Thoracic aorta (tissue), 2 donors: Measurements from ENCODE around the gene NAV2. TPM values are rescaled to one million over a fixed set of nuclear protein-coding genes. Genes with fewer than 3 reads are reported as not detected.

Source experiments
- ATAC-seq: fragments of 150-250 bp; one replicate; pipeline ENCODE4 v1.8.0; 2017; ENCODE audit warnings: low read depth; ENCODE audit not compliant: insufficient number of reproducible peaks, low FRiP score
- DNase-seq: peaks from one replicate; pipeline ENCODE4 v3.0.0-alpha.2; 2020; ENCODE audit warnings: low spot score
- H3K27ac ChIP-seq, 2 donors: fragments of 200-600 bp; sonication (generic); 1 replicate in 1 of 2; 2 replicates in 1 of 2; pipeline ENCODE4 v1.5.1; 2016; ENCODE audit warnings: mild to moderate bottlenecking in 2 of 2, moderate library complexity in 2 of 2
- H3K27me3 ChIP-seq: fragments of 200-600 bp; sonication (generic); replicated peaks from 2 replicates; pipeline ENCODE4 v1.6.0; 2016; ENCODE audit warnings: mild to moderate bottlenecking; ENCODE audit not compliant: insufficient read depth
- H3K36me3 ChIP-seq: fragments of 200-600 bp; sonication (generic); one replicate; pipeline ENCODE4 v1.5.1; 2016
- H3K4me1 ChIP-seq, 2 donors: fragments of 200-600 bp; sonication (generic); 1 replicate in 1 of 2; 2 replicates in 1 of 2; pipeline versions ENCODE4 v1.5.1 to v1.6.0; 2016; ENCODE audit warnings: low read depth in 2 of 2, mild to moderate bottlenecking in 1 of 2; ENCODE audit not compliant: control insufficient read depth in 1 of 2
- H3K4me3 ChIP-seq: fragments of 200-600 bp; sonication (generic); 2 replicates; pipeline ENCODE4 v1.5.1; 2016; ENCODE audit warnings: mild to moderate bottlenecking
- H3K9me3 ChIP-seq: fragments of 200-600 bp; sonication (generic); 2 replicates; pipeline ENCODE4 v1.5.1; 2016
- total RNA-seq, 2 donors: library from RNA; depleted of rRNA; stranded (reverse); fragments of >200 nt; gene quantifications; one replicate each; pipeline versions ENCODE4 v1.1.0 to v1.2.3, GENCODE V29; 2016
- TF ChIP-seq, protein P1 (sequence below): fragments of 200-600 bp; sonication (generic); IDR thresholded peaks from one replicate; pipeline ENCODE4 v1.5.1; 2019; ENCODE audit warnings: antibody characterized with exemption

NAV2 gene
- total RNA-seq, 2 donors from 2014 or later, result 125 to 230 TPM

DNA sequence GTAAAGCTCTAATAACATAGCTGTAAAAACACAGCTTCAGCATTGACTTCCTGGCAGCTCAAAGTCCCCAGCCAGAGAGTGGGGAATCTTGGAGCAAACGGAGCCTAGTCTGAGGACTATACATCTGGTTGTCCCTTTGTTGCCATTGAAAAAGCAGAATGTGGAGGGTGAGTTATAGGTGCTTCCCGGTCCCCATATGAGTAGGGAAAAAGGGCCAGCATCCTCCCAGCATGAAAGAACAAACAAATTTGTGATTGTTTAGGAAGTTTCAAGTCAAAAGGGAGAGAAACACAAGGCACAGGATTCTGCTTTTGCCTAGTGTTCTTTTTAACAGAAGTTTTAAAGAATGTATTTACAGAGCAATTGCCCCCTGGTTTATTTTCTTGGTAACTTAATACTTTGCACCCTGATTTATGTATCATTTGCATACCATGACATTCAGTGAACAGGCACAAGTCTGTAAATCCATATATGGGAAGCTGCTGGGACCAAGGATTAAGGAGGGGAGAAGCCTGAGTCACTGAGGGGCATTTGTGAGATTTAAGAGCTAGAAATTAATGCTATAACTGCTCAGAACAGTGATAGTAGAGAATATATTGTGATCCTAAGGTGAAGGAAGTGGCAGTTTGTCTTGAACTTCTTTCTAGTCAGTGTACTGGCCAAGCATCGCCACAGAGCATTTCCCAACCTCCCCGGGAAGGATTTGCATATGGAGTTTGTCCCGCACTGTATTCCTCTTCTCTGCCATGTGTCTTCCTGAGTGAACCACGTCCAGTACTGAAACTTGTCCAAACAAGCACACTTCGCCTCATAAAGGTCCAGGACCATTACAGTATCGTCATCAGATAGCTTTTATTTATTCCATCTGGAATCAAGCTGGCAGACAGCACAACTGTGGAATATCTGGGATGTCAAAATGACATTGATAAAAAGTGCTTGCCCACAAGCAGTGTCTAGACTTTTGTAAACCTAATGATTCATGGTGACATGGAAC, 344.6 kb downstream of the NAV2 start:
- peaks cover 76% of the 10 kb centered on the region for H3K36me3 ChIP-seq
- DNase-seq, result no peak
- H3K4me1 ChIP-seq, result peaks cover 19 to 66% of the 10 kb centered on the region in 2 donors
- TF ChIP-seq, protein P1, sequence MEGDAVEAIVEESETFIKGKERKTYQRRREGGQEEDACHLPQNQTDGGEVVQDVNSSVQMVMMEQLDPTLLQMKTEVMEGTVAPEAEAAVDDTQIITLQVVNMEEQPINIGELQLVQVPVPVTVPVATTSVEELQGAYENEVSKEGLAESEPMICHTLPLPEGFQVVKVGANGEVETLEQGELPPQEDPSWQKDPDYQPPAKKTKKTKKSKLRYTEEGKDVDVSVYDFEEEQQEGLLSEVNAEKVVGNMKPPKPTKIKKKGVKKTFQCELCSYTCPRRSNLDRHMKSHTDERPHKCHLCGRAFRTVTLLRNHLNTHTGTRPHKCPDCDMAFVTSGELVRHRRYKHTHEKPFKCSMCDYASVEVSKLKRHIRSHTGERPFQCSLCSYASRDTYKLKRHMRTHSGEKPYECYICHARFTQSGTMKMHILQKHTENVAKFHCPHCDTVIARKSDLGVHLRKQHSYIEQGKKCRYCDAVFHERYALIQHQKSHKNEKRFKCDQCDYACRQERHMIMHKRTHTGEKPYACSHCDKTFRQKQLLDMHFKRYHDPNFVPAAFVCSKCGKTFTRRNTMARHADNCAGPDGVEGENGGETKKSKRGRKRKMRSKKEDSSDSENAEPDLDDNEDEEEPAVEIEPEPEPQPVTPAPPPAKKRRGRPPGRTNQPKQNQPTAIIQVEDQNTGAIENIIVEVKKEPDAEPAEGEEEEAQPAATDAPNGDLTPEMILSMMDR, result no peak
- H3K4me3 ChIP-seq, result no peak overlapping the region
- no peak for ATAC-seq
- no peaks in the 10 kb centered on the region for H3K9me3 ChIP-seq
- no peak overlapping the region for H3K27ac ChIP-seq
- no peaks in the 10 kb centered on the region for H3K27me3 ChIP-seq

DNA sequence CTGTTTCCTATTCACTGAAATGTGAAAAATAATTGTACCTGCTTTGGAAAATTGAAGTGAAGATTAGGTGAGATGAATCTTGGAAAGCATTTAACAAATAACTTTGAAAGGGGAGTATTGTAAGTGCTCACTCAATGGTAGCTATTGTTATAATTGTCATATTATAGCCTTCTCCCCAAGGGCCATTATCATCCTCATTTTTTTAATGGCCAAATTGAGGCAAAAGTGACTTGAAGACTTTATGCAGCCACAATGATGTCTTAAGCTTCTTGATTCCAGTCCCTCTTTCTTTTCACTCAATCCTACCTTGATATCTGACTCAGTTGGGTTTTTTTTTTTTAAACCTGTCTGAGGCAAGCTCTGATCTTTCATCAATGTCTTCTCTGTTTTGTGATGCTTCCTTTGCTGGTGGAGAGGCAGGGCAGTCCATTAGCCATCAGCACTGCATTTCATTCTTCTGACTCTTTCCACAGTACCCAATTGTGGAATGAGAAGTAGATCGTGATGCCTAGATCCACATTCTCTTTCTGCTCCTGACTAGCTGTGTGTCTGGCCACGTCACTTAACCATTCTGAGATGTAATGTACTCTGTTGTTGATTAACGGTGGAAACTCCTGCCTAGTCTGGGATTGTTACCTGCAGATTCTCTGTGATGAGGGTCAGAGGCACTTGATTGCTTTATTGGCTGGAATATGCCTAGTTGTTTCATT, 346.3 kb downstream of the NAV2 start:
- Histone ChIP-seq H3K4me1 (peaks cover 19 to 67% of the 10 kb centered on the region in 2 donors), H3K27me3 (no peaks in the 10 kb centered on the region), H3K36me3 (peaks cover 84% of the 10 kb centered on the region), H3K9me3 (no peaks in the 10 kb centered on the region), H3K27ac (peak overlapping the region in 1 of 2 donors; percentile 35), H3K4me3 (no peak overlapping the region)
- TF ChIP-seq, protein P1, result no peak
- no peak for ATAC-seq
- no peak for DNase-seq

DNA sequence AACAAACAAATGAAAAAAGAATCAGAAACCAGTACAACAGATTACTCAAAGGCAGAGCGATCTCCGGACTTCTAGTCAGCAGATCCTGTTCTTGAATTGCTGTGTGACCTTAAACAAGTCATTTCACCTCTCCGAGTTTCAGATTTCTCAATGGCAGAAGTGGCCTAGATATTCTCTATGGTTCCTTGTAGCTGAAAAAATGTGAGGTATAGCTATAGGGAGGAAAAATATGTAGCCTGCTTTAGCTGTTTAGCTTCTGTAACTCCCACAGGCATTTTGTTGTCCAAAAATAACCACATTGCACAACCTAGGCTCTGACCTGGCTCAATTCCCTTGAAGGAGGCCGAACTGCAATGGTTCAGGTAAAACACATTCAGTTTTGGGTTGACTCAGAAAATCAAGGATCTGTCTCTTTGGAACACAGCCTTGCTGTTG, 347.0 kb downstream of the NAV2 start:
- ATAC-seq (no peak), DNase-seq (no peak)
- TF ChIP-seq, protein P1, result no peak
- H3K9me3 ChIP-seq, result no peaks in the 10 kb centered on the region
- H3K27ac ChIP-seq, result peak overlapping the region; percentile 8 to 35
- H3K4me1 ChIP-seq, result peaks cover 19 to 70% of the 10 kb centered on the region in 2 donors
- peaks cover 81% of the 10 kb centered on the region for H3K36me3 ChIP-seq
- H3K27me3 ChIP-seq, result no peaks in the 10 kb centered on the region
- no peak overlapping the region for H3K4me3 ChIP-seq

DNA sequence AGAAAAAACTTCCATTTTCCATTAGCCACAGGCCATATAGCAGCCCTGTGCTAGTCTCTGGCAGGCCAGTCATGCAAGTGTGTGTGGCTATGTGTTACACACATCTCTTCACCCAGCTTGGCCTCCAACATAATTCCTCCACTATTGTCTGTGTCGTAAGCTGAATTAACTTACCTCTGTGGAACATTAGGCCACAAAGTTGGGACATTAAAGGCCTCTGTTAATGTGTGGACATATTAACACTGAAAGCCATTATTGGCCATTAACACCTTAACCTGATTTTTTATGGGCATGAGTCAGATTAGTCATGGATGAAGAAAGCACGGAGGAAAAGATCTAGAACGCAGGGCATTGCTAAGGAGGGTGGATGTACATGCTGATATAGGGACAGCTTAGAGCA, 347.5 kb downstream of the NAV2 start:
- Histone ChIP-seq H3K36me3 (peaks cover 84% of the 10 kb centered on the region), H3K27me3 (no peaks in the 10 kb centered on the region), H3K4me1 (peaks cover 19 to 66% of the 10 kb centered on the region in 2 donors), H3K9me3 (no peaks in the 10 kb centered on the region), H3K4me3 (no peak overlapping the region), H3K27ac (peak overlapping the region; percentile 8 to 14)
- ATAC-seq, result no peak
- TF ChIP-seq, protein P1, result no peak
- DNase-seq, result no peak

DNA sequence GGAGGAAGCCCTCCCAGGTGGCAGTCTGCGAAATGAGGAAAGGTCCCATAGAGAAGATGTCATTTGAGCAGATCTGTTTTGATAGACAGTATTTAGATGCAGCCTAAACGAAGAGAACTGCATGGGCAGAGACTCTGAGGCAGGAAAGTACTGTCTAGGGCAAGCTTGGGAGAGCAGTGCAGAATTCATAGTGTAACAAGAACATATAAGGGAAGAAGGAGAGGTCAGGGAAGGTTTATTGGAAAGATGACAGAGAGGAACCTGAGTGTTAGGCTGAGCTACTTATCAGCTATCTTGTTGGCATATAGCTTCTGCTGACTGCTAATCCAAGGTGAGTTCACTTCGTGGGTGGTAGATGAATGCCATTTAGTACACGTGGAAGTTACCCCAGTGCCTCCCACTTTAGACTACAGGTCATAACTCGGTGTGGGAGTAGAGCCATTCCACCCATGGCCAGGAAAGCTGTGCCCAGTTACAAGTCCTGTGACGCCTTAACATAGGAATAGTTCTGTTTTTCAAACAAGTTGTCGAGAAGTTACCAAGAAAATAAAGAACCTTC, 348.1 kb downstream of the NAV2 start:
- peak overlapping the region in 1 of 2 donors; percentile 14 for H3K27ac ChIP-seq
- no peak for ATAC-seq

More for the DNA sequence above, 348.1 kb downstream of the NAV2 start:
- peaks cover 86% of the 10 kb centered on the region for H3K36me3 ChIP-seq
- H3K4me1 ChIP-seq, result peaks cover 17 to 65% of the 10 kb centered on the region in 2 donors
- no peak overlapping the region for H3K4me3 ChIP-seq
- DNase-seq, result no peak
- H3K9me3 ChIP-seq, result no peaks in the 10 kb centered on the region
- H3K27me3 ChIP-seq, result no peaks in the 10 kb centered on the region
- TF ChIP-seq, protein P1, result no peak
